HEK293T (cell line): Measurements from ENCODE around the gene FSHB.
"Not testable (repeated sequence)": the region's sequence is repeated elsewhere in the genome, so short reads cannot be mapped to it uniquely, and the experiment has no call there.

Source experiments
- CTCF ChIA-PET: fragments of 350-600 bp; formaldehyde crosslinking; extraction: SDS; loops from one replicate; lab custom pipeline; 2021; ENCODE audit warnings: antibody characterized with exemption, inconsistent platforms; lab: Yijun Ruan, JAX
- POLR2A ChIA-PET: fragments of 350-600 bp; formaldehyde crosslinking; extraction: SDS; loops from one replicate; lab custom pipeline; 2020; ENCODE audit warnings: antibody characterized with exemption, inconsistent platforms; lab: Yijun Ruan, JAX
- DNase-seq: peaks from one replicate; pipeline ENCODE4 v3.0.0; 2012; ENCODE audit warnings: mixed read lengths; ENCODE audit errors: extremely low spot score
- ARNT ChIP-seq: fragments of 450-650 bp; IDR thresholded peaks from 2 replicates; pipeline ENCODE4 v1.6.1; 2017; ENCODE audit warnings: mild to moderate bottlenecking
- BHLHE40 ChIP-seq: fragments of 450-650 bp; IDR thresholded peaks from 2 replicates; pipeline ENCODE4 v1.6.1; 2016; ENCODE audit warnings: mild to moderate bottlenecking, moderate library complexity, borderline replicate concordance
- CTBP1 ChIP-seq: fragments of 450-650 bp; IDR thresholded peaks from 2 replicates; pipeline ENCODE4 v1.6.1; 2016; ENCODE audit warnings: borderline replicate concordance
- ELF4 ChIP-seq: fragments of 450-650 bp; IDR thresholded peaks from 2 replicates; pipeline ENCODE4 v1.6.1; 2017; ENCODE audit warnings: antibody characterized with exemption
- FOXA1 ChIP-seq: fragments of 450-650 bp; IDR thresholded peaks from 2 replicates; pipeline ENCODE4 v1.6.1; 2016; ENCODE audit warnings: mild to moderate bottlenecking
- FOXK2 ChIP-seq: fragments of 450-650 bp; IDR thresholded peaks from 2 replicates; pipeline ENCODE4 v1.6.1; 2016; ENCODE audit warnings: mild to moderate bottlenecking
- FOXM1 ChIP-seq: fragments of 450-650 bp; IDR thresholded peaks from 2 replicates; pipeline ENCODE4 v1.6.1; 2017; ENCODE audit warnings: mild to moderate bottlenecking, borderline replicate concordance
- HDGF ChIP-seq: fragments of 450-650 bp; IDR thresholded peaks from 2 replicates; pipeline ENCODE4 v1.6.1; 2017; ENCODE audit warnings: antibody characterized with exemption, borderline replicate concordance
- L3MBTL2 ChIP-seq: fragments of 450-650 bp; conservative IDR thresholded peaks from 2 replicates; pipeline ENCODE4 v1.6.1; 2016; ENCODE audit warnings: mild to moderate bottlenecking
- LEF1 ChIP-seq: fragments of 450-650 bp; IDR thresholded peaks from 2 replicates; pipeline ENCODE4 v1.6.1; 2017; ENCODE audit warnings: mild to moderate bottlenecking, borderline replicate concordance
- NFRKB ChIP-seq: fragments of 450-650 bp; IDR thresholded peaks from 2 replicates; pipeline ENCODE4 v1.6.1; 2016; ENCODE audit warnings: mild to moderate bottlenecking, moderate library complexity
- PKNOX1 ChIP-seq: fragments of 450-650 bp; IDR thresholded peaks from 2 replicates; pipeline ENCODE4 v1.6.1; 2016
- SP1 ChIP-seq: fragments of 450-650 bp; IDR thresholded peaks from 2 replicates; pipeline ENCODE4 v1.6.1; 2017
- SUZ12 ChIP-seq: fragments of 450-650 bp; IDR thresholded peaks from 2 replicates; pipeline ENCODE4 v1.6.1; 2016; ENCODE audit warnings: mild to moderate bottlenecking
- TARDBP ChIP-seq: fragments of 450-650 bp; IDR thresholded peaks from 2 replicates; pipeline ENCODE4 v1.6.1; 2016
- ZNF384 ChIP-seq: fragments of 450-650 bp; IDR thresholded peaks from 2 replicates; pipeline ENCODE4 v1.6.1; 2016

The FSHB gene

GRCh38 chr11:30260813-30261212 is 30.0 kb downstream of the FSHB start:
- TF ChIP-seq NFRKB (no peak), BHLHE40 (no peak), SUZ12 (no peak), LEF1 (no peak), FOXM1 (no peak), ARNT (no peak), FOXK2 (no peak), ELF4 (no peak), TARDBP (no peak), HDGF (no peak), FOXA1 (no peak), PKNOX1 (no peak), L3MBTL2 (no peak), CTBP1 (no peak), SP1 (no peak)
- ChIA-PET CTCF (no interaction called here), POLR2A (no interaction called here)
- DNase-seq: no peak

- no peak for DNase-seq
- CTCF ChIA-PET: no interaction called here
- TF ChIP-seq CTBP1 (no peak), FOXK2 (no peak), L3MBTL2 (no peak), ZNF384 (no peak), ELF4 (no peak), PKNOX1 (no peak)
- POLR2A ChIA-PET: no interaction called here
Measured at GRCh38 chr11:30261821-30262220, 31.0 kb downstream of the FSHB start.

- POLR2A ChIA-PET, CTCF ChIA-PET, DNase-seq: not testable (repeated sequence)
Measured at GRCh38 chr11:30268638-30269037, 37.8 kb downstream of the FSHB start.

- ChIA-PET POLR2A (no interaction called here), CTCF (no interaction called here)
- DNase-seq: no peak
- TF ChIP-seq ARNT: no peak
- no peak for TF ChIP-seq PKNOX1
- no peak for TF ChIP-seq HDGF
- TF ChIP-seq CTBP1: no peak
- no peak for TF ChIP-seq NFRKB
- TF ChIP-seq LEF1: no peak
- no peak for TF ChIP-seq ELF4
- no peak for TF ChIP-seq ZNF384
- TF ChIP-seq BHLHE40: no peak
- no peak for TF ChIP-seq FOXA1
- no peak for TF ChIP-seq FOXK2
- no peak for TF ChIP-seq TARDBP
- no peak for TF ChIP-seq FOXM1
- TF ChIP-seq SP1: no peak
- no peak for TF ChIP-seq L3MBTL2
- no peak for TF ChIP-seq SUZ12
Measured at GRCh38 chr11:30270671-30271070, 39.9 kb downstream of the FSHB start.

GRCh38 chr11:30277176-30277575 is 46.4 kb downstream of the FSHB start:
- ChIA-PET CTCF (no interaction called here), POLR2A (no interaction called here)
- TF ChIP-seq L3MBTL2: no peak
- no peak for TF ChIP-seq FOXM1
- no peak for TF ChIP-seq ZNF384
- no peak for TF ChIP-seq CTBP1
- TF ChIP-seq NFRKB: no peak
- no peak for TF ChIP-seq ARNT
- no peak for TF ChIP-seq PKNOX1
- no peak for DNase-seq

GRCh38 chr11:30279796-30280195 is 49.0 kb downstream of the FSHB start:
- CTCF ChIA-PET: no interaction called here

More at GRCh38 chr11:30279796-30280195, 49.0 kb downstream of the FSHB start:
- no peak for DNase-seq
- POLR2A ChIA-PET: no interaction called here
- no peak for TF ChIP-seq FOXM1
- TF ChIP-seq CTBP1: no peak
- no peak for TF ChIP-seq FOXA1
- TF ChIP-seq SP1: no peak
- no peak for TF ChIP-seq PKNOX1
- no peak for TF ChIP-seq L3MBTL2
- no peak for TF ChIP-seq TARDBP
